Heart left ventricle (tissue), 13 donors: ENCODE results near the gene ELL3.

ENCODE experiments used
- CTCF ChIP-seq, 12 donors: fragments of 200-600 bp; sonication (generic) in 4 of 12; IDR thresholded peaks; one replicate each; pipeline versions ENCODE4 v1.5.0 to v1.8.0; 2018 to 2022; ENCODE audit warnings: antibody characterized with exemption in 12 of 12, mild to moderate bottlenecking in 5 of 12
- POLR2A ChIP-seq, 2 donors: fragments of 450-650 bp; IDR thresholded peaks; one replicate each; pipeline ENCODE4 v1.6.1; 2017; ENCODE audit warnings: antibody characterized with exemption in 2 of 2, mild to moderate bottlenecking in 2 of 2, moderate library complexity in 2 of 2
- donor health status: ischemic (EF 13 %, LVEDD 7.1; RV severe dilation, severe dysfunction).
- donor health status: DM: no; HTN: yes; CAD: no.
- donor health status: DM: no; HTN: no; CAD: no.
- donor health status: ischemic (EF 25% LVEDD 6.9; RV normal size, moderate dysfunction).
- donor health status: ischemic (EF 25% LVEDD 5.7; RV mildly dilated, moderate dysfunction).
- donor health status: ischemic (EF 35%, LVEDD 5.7; RV mildly dilated, moderate dysfunction).
- donor health status: nonischemic (EF 11% LVEDD 7.7; RV severe dilation, severe dysfunction).
- donor health status: DM: yes; HTN: yes; CAD: no.
- donor health status: PGD.
- donor health status: ischemic (EF 29% LVEDD 5.4; RV normal size, mild dysfunction).
- donor health status: nonischemic (EF 23%, LVEDD 6.1; RV moderate dilation, normal function).

- TF ChIP-seq CTCF (IDR thresholded peaks at IDR 0.05) (peak in 1 of 12 donors; percentile 9), POLR2A (IDR thresholded peaks at IDR 0.05) (no peak)
Measured at GRCh38 chr15:43792761-43793476, 16.2 kb upstream of the ELL3 start.
